ENCODE measurements around the gene MFN2. TPM values are rescaled to one million over a fixed set of nuclear protein-coding genes. Genes with fewer than 3 reads are reported as not detected.

Gene MFN2
- total and polyA plus RNA-seq, 9 donors: 27.8 to 77.0 (median 55.8) TPM

GRCh38 chr1:12014141-12014991, 34.1 kb downstream of the MFN2 start:
- intact Hi-C loops (cut with DNase I): loop anchor here in 1 of 4 donors (10.0 kb wide), 1 partner anchor 60 kb away; no protein-coding TSS in a partner anchor
- Histone ChIP-seq H3K36me3 (no peaks in the 10 kb centered on the region), H3K27ac (no peak overlapping the region), H3K27me3 (no peaks in the 10 kb centered on the region), H3K4me1 (ENCODE audit: insufficient read depth) (peaks cover 4% of the 10 kb centered on the region), H3K4me3 (no peak overlapping the region), H3K9me3 (no peaks in the 10 kb centered on the region)
- no peak for TF ChIP-seq EP300 (IDR thresholded peaks at IDR 0.05)
- TF ChIP-seq, protein P1, sequence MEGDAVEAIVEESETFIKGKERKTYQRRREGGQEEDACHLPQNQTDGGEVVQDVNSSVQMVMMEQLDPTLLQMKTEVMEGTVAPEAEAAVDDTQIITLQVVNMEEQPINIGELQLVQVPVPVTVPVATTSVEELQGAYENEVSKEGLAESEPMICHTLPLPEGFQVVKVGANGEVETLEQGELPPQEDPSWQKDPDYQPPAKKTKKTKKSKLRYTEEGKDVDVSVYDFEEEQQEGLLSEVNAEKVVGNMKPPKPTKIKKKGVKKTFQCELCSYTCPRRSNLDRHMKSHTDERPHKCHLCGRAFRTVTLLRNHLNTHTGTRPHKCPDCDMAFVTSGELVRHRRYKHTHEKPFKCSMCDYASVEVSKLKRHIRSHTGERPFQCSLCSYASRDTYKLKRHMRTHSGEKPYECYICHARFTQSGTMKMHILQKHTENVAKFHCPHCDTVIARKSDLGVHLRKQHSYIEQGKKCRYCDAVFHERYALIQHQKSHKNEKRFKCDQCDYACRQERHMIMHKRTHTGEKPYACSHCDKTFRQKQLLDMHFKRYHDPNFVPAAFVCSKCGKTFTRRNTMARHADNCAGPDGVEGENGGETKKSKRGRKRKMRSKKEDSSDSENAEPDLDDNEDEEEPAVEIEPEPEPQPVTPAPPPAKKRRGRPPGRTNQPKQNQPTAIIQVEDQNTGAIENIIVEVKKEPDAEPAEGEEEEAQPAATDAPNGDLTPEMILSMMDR (IDR thresholded peaks at IDR 0.05): no peak
- no peak for TF ChIP-seq POLR2A (IDR thresholded peaks at IDR 0.05)
- DNase-seq: peak in 1 of 5 donors; percentile 10
- 71 to 78% (median 75%) methylated on average over 16 of the region's 16 CpGs for WGBS, 3 donors

GRCh38 chr1:12015001-12015491, 34.8 kb downstream of the MFN2 start:
- 85 to 90% (median 90%) methylated on average over 10 of the region's 10 CpGs for WGBS, 3 donors
- Histone ChIP-seq H3K9me3 (no peaks in the 10 kb centered on the region), H3K4me1 (ENCODE audit: insufficient read depth) (peaks cover 6% of the 10 kb centered on the region), H3K27me3 (no peaks in the 10 kb centered on the region), H3K36me3 (no peaks in the 10 kb centered on the region), H3K4me3 (no peak overlapping the region), H3K27ac (no peak overlapping the region)
- TF ChIP-seq POLR2A (IDR thresholded peaks at IDR 0.05): no peak
- TF ChIP-seq, protein P1 (IDR thresholded peaks at IDR 0.05): no peak
- TF ChIP-seq EP300 (IDR thresholded peaks at IDR 0.05): no peak
- no peak for DNase-seq
- intact Hi-C loops (cut with DNase I): loop anchor here in 1 of 4 donors (10.0 kb wide), 1 partner anchor 60 kb away; no protein-coding TSS in a partner anchor

- Histone ChIP-seq H3K9me3 (no peaks in the 10 kb centered on the region), H3K27ac (no peak overlapping the region), H3K4me1 (ENCODE audit: insufficient read depth) (peaks cover 10% of the 10 kb centered on the region), H3K27me3 (no peaks in the 10 kb centered on the region), H3K4me3 (no peak overlapping the region), H3K36me3 (no peaks in the 10 kb centered on the region)
- intact Hi-C loops (cut with DNase I): loop anchor here in 1 of 4 donors (10.0 kb wide), 1 partner anchor 59 kb away; no protein-coding TSS in a partner anchor
- WGBS, 3 donors: 88 to 92% (median 88%) methylated on average over 9 of the region's 9 CpGs
- TF ChIP-seq POLR2A (IDR thresholded peaks at IDR 0.05) (no peak), EP300 (IDR thresholded peaks at IDR 0.05) (no peak)
- TF ChIP-seq, protein P1 (IDR thresholded peaks at IDR 0.05): no peak
- no peak for DNase-seq
Observed at GRCh38 chr1:12015499-12015898, 35.3 kb downstream of the MFN2 start.

- no peak for TF ChIP-seq EP300 (IDR thresholded peaks at IDR 0.05)
- no peak for TF ChIP-seq POLR2A (IDR thresholded peaks at IDR 0.05)
- TF ChIP-seq, protein P1 (IDR thresholded peaks at IDR 0.05): no peak
Observed at GRCh38 chr1:12016182-12016581, 35.9 kb downstream of the MFN2 start.

More at GRCh38 chr1:12016182-12016581, 35.9 kb downstream of the MFN2 start:
- Histone ChIP-seq H3K9me3 (no peaks in the 10 kb centered on the region), H3K4me3 (no peak overlapping the region), H3K4me1 (ENCODE audit: insufficient read depth) (peaks cover 12% of the 10 kb centered on the region), H3K27ac (no peak overlapping the region), H3K27me3 (no peaks in the 10 kb centered on the region), H3K36me3 (no peaks in the 10 kb centered on the region)
- intact Hi-C loops (cut with DNase I): loop anchor here in 1 of 4 donors (10.0 kb wide), 1 partner anchor 59 kb away; no protein-coding TSS in a partner anchor
- 74 to 94% (median 90%) methylated on average over 3 of the region's 3 CpGs for WGBS, 3 donors
- DNase-seq: no peak
